Transverse colon (tissue), 4 donors: ENCODE data around the gene ZBTB48.

Experiments
- EP300 ChIP-seq: sonication (generic); formaldehyde crosslinking; IDR thresholded peaks from one replicate; pipeline ENCODE4 v1.6.1; 2017; ENCODE audit warnings: antibody characterized with exemption, low read depth
- POLR2A ChIP-seq: fragments of 450-650 bp; IDR thresholded peaks from one replicate; pipeline ENCODE4 v1.6.1; 2016; ENCODE audit warnings: antibody characterized with exemption, mild to moderate bottlenecking, moderate library complexity
- POLR2AphosphoS5 ChIP-seq, 3 donors: sonication (generic); formaldehyde crosslinking; IDR thresholded peaks; one replicate each; pipeline ENCODE4 v1.6.1; 2016; ENCODE audit warnings: antibody characterized with exemption in 3 of 3
- TF ChIP-seq, protein P1 (sequence below), 5 experiments: fragments of 200-600 bp in 3 of 5; fragments of 450-650 bp in 2 of 5; sonication (generic) in 3 of 5; IDR thresholded peaks; 1 replicate in 2 of 5; 2 replicates in 3 of 5; pipeline ENCODE4 v1.5.1; 2016 to 2017; ENCODE audit warnings: antibody characterized with exemption in 5 of 5, inconsistent platforms in 3 of 5, mild to moderate bottlenecking in 2 of 5, moderate library complexity in 1 of 5

DNA sequence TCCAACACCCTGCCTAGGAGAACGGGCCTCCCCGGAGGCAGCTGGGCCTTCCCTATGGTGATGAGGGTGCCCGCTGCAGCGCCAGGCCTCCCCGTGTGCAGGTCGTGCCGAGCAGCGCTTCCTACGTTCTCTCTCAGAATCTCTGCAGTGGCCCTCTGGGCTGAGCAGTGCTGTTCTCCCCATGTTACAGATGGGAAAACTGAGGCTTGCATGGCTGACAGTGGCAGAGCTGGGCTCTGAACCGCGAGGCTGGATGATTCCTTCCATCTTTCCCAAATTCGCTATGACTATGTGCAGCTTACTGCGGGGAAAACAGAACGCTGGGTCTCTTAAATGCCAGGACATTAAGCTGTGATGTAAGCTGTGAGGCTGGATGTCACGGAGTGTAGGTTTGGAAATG, 14.0 kb downstream of the ZBTB48 start:
- TF ChIP-seq, protein P1, sequence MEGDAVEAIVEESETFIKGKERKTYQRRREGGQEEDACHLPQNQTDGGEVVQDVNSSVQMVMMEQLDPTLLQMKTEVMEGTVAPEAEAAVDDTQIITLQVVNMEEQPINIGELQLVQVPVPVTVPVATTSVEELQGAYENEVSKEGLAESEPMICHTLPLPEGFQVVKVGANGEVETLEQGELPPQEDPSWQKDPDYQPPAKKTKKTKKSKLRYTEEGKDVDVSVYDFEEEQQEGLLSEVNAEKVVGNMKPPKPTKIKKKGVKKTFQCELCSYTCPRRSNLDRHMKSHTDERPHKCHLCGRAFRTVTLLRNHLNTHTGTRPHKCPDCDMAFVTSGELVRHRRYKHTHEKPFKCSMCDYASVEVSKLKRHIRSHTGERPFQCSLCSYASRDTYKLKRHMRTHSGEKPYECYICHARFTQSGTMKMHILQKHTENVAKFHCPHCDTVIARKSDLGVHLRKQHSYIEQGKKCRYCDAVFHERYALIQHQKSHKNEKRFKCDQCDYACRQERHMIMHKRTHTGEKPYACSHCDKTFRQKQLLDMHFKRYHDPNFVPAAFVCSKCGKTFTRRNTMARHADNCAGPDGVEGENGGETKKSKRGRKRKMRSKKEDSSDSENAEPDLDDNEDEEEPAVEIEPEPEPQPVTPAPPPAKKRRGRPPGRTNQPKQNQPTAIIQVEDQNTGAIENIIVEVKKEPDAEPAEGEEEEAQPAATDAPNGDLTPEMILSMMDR (IDR thresholded peaks at IDR 0.05), result no peak
- TF ChIP-seq POLR2A, result no peak
- no peak for TF ChIP-seq POLR2AphosphoS5 (IDR thresholded peaks at IDR 0.05)
- TF ChIP-seq EP300, result no peak
